Stimulated activated CD4-positive, alpha-beta T cell treated with anti-CD3 and anti-CD28 coated beads, Interleukin-2, amount 100 ng/mL, for 4 hours (primary cell): Measurements from ENCODE around the gene PRKCZ.
"Not testable (repeated sequence)": the region's sequence is repeated elsewhere in the genome, so short reads cannot be mapped to it uniquely, and the experiment has no call there.

ENCODE experiments used
- DNase-seq: peaks from one replicate; pipeline ENCODE4 v3.0.0-alpha.2; 2020; ENCODE audit warnings: low read depth

Gene PRKCZ

DNA sequence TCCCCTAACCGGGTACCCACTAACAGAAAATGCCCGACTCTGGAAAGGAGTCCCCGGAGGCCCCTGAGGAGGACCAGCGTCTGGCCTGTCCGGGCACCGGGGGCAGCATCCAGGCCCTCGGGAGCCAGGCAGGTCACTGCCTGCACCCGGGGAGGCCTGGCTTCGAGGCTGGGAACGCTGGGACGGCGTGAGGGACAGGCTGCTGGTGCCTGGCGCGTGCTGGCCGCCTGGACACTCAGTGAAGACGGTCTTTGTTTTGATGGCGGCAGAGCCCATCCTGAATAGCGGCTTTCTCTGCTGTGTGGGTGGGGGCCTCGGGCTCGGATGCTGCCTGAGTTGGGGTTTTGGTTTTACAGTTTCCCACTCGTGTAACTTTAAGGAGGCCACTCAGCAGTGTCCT, 37.6 kb downstream of the PRKCZ start:
- DNase-seq: no peak

GRCh38 chr1:2088458-2088857, 38.2 kb downstream of the PRKCZ start:
- DNase-seq: no peak

DNA sequence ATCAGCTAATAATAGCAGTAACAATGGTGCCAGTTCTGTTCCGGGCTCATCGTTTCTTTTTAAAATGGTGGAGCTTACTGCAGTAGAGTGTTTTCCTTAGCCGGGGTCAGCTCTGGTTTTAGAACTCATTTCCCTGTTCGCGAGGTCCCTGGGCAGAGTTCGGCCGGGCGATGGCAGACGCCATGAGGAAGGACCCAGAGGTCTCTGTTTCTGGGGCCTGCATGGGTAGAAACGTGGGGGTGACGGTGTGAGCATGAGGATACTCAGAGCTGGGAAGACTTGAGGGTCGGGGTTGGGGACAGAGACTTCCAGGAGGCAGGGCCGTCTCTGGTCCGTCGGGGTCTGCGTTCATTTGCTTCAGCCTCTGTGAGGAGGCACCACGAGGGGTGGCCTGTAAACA, 38.8 kb downstream of the PRKCZ start:
- no peak for DNase-seq

GRCh38 chr1:2090216-2090890, 40.1 kb downstream of the PRKCZ start:
- no peak for DNase-seq

- DNase-seq: peak; percentile 12
Observed at GRCh38 chr1:2091611-2092604, 41.7 kb downstream of the PRKCZ start.

DNA sequence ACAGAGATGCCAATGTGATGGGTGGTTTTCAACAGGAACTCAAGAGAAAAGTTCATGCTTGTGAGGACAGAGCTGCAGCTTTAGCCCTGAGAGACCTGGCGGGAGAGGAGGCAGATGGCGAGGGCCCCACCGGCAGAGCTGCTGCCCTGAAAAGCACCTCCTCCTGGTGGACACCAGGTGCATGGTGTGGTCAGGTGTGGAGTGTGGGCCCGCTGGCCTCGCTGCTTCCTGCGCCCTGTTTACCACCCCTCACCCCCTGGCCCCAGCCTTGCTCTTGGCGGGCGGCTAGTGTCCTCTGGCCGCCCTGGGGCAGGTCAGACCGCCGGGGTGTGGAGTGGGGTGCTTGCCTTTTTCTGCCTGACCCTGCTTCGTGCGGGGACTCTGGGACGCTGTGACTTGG, 42.8 kb downstream of the PRKCZ start:
- no peak for DNase-seq

- no peak for DNase-seq
Observed at GRCh38 chr1:2093636-2094035, 43.4 kb downstream of the PRKCZ start.

- DNase-seq: not testable (repeated sequence)
Observed at GRCh38 chr1:2094269-2095158, 44.3 kb downstream of the PRKCZ start.

GRCh38 chr1:2095394-2095793, 45.2 kb downstream of the PRKCZ start:
- no peak for DNase-seq

- no peak for DNase-seq
Observed at GRCh38 chr1:2095981-2096736, 45.9 kb downstream of the PRKCZ start.

GRCh38 chr1:2097386-2098300, 47.4 kb downstream of the PRKCZ start:
- no peak for DNase-seq

GRCh38 chr1:2098301-2098698, 48.1 kb downstream of the PRKCZ start:
- no peak for DNase-seq

DNA sequence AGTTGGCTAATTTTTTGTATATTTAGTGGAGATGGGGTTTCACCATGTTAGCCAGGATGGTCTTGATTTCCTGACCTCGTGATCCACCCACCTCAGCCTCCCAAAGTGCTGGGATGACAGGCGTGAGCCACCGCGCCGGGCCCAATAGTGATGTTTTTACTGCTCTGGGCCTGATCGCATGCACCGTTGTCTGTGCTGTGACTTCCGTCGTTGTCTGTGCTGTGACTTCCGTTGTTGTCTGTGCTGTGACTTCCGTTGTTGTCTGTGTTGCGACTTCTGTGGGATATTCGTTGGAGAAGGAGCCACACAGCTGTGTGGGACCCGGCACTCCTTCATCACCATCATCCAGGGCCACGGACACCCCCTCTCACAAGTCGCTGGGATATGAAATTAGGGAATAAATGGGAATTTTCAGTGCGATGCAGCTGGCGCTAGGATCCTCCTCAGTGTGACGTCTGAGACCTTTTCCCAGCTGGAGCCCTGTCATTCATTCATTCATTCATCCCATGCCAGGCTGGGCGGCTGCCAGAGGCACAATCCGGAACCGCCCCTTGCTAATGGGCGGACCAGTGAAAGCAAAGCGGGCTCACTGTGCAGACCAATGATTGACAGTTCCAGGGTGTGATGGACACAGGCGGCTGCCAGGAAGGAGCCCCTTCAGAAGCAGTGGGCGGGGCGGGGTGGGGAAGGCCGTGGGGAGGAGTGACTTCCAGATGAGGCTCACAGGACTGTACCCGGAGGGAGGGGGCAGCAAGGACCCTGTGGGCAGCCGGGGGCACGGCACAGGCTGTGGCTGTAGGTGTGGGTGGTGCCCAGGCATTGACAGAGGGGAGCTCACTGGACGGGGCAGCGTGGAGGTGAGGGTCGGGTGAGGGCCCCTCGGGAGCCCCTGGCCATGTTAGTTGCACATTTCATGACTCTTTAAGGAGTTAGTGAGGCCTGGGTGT, 48.9 kb downstream of the PRKCZ start:
- no peak for DNase-seq

- DNase-seq: no peak
Observed at GRCh38 chr1:2099886-2100779, 49.9 kb downstream of the PRKCZ start.

DNA sequence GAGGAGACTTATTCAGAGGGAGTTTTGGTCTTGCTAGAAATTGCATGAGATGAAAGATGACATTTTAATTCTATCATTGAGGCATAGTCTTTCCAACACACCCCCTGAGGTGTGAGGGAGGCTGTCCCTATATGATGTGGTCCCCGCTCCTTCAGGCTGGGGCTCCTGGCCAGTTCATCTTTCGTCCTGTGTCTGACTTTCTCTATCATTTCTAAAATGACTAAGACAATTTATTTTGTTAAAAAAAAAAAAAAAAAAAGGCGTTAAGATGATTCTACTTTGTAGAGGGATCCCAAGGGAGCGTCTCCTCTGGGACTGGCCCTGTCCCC, 50.5 kb downstream of the PRKCZ start:
- DNase-seq: no peak

DNA sequence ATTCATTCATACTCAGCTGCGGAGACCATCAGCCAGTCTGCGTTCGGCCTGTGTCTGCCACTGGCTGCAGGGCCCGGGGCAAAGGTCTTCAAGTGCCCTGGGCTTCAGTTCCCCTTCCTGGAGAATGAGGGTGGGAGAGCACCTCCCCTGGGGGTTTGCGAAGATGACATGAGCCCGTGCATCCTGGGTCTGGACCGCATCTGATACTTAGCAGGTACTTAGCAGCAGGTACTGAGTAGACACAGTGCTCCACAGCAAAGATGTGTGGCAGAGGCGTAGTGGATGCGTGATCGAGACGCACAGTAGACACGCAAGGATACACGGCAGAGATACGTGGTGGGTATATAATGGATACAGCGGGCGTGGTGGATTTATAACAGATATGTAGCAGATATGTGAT, 51.3 kb downstream of the PRKCZ start:
- DNase-seq: no peak

GRCh38 chr1:2101946-2102345, 51.7 kb downstream of the PRKCZ start:
- no peak for DNase-seq

GRCh38 chr1:2102753-2103152, 52.5 kb downstream of the PRKCZ start:
- no peak for DNase-seq
